Measurements from ENCODE around the gene DUSP22.

Gene DUSP22

DNA sequence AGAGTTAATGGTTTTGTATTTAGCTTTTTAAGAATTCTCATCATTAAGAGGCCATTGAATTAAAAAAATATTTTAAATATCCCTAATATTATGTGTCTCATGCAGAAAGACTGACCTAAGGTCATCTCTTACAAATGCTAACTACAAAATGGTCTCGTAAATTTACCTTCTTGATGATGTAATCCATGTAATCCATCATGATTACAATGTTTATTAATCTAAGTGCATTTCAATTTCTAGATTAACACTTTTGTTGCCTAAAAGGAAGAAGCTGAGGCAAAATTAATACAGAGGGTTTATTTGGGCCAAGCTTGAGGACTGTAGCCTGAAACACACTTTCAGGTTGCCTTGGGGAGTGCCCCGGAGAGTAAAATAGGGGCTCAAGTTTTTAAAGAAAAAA lies 18.4 kb downstream of the DUSP22 start:
- TF ChIP-seq ZFX (IDR thresholded peaks at IDR 0.05) = no peak
- TF ChIP-seq, protein P1, sequence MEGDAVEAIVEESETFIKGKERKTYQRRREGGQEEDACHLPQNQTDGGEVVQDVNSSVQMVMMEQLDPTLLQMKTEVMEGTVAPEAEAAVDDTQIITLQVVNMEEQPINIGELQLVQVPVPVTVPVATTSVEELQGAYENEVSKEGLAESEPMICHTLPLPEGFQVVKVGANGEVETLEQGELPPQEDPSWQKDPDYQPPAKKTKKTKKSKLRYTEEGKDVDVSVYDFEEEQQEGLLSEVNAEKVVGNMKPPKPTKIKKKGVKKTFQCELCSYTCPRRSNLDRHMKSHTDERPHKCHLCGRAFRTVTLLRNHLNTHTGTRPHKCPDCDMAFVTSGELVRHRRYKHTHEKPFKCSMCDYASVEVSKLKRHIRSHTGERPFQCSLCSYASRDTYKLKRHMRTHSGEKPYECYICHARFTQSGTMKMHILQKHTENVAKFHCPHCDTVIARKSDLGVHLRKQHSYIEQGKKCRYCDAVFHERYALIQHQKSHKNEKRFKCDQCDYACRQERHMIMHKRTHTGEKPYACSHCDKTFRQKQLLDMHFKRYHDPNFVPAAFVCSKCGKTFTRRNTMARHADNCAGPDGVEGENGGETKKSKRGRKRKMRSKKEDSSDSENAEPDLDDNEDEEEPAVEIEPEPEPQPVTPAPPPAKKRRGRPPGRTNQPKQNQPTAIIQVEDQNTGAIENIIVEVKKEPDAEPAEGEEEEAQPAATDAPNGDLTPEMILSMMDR (conservative IDR thresholded peaks at IDR 0.05) = no peak
- H3K27ac ChIP-seq = no peak overlapping the region

- TF ChIP-seq ZFX (IDR thresholded peaks at IDR 0.05) = no peak
- TF ChIP-seq, protein P1 (conservative IDR thresholded peaks at IDR 0.05) = no peak
- no peak overlapping the region for H3K27ac ChIP-seq
These were observed 19.5 kb downstream of the DUSP22 start for GRCh38 chr6:311679-312220.

GRCh38 chr6:313087-313486 lies 20.8 kb downstream of the DUSP22 start:
- no peak overlapping the region for H3K27ac ChIP-seq
- no peak for TF ChIP-seq ZFX (IDR thresholded peaks at IDR 0.05)
- TF ChIP-seq, protein P1 (conservative IDR thresholded peaks at IDR 0.05) = no peak

- no peak overlapping the region for H3K27ac ChIP-seq
- TF ChIP-seq, protein P1 (conservative IDR thresholded peaks at IDR 0.05) = no peak
- TF ChIP-seq ZFX (IDR thresholded peaks at IDR 0.05) = no peak
These were observed 21.6 kb downstream of the DUSP22 start for GRCh38 chr6:313917-314316.

DNA sequence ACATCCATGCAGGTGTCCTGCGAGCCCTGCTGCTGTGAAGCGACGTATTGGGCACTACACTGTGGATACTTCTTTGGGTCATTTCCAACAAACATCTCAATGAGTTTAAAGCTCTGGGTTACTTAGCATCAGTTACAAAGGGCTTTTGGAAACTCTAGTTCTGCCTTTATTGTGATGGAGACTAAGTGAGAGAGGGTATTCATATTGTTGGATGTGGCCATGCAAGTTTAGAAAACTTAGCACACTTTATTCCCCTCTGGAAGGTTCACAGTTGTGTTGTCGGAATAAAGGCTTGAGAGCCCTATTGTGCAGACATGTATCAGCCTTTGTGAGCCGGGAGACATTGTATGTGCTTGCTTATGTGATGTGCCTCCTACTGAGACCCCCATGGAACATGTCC lies 22.1 kb downstream of the DUSP22 start:
- no peak for TF ChIP-seq ZFX (IDR thresholded peaks at IDR 0.05)
- TF ChIP-seq, protein P1 (conservative IDR thresholded peaks at IDR 0.05) = no peak
- H3K27ac ChIP-seq = no peak overlapping the region

DNA sequence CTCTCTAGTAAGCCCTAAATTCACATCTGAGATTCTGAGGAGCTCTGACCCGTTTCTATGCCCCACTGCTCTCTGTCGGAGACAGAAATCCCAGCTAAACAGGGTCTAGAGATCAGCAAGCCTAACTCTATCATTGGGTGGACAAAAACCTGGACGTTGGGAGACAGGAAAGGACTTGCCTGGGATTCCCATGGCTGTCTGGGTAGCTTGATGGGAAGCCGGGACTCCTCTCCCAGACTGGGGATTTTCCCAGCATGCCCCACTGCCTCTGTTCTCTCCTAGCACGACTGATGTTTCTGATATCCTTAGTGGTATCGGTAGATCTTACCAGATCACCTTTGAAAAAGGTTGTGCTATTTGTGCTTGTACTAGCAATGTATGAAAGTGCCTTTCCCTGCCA lies 22.9 kb downstream of the DUSP22 start:
- H3K27ac ChIP-seq = no peak overlapping the region
- no peak for TF ChIP-seq ZFX (IDR thresholded peaks at IDR 0.05)
- TF ChIP-seq, protein P1 (conservative IDR thresholded peaks at IDR 0.05) = no peak

DNA sequence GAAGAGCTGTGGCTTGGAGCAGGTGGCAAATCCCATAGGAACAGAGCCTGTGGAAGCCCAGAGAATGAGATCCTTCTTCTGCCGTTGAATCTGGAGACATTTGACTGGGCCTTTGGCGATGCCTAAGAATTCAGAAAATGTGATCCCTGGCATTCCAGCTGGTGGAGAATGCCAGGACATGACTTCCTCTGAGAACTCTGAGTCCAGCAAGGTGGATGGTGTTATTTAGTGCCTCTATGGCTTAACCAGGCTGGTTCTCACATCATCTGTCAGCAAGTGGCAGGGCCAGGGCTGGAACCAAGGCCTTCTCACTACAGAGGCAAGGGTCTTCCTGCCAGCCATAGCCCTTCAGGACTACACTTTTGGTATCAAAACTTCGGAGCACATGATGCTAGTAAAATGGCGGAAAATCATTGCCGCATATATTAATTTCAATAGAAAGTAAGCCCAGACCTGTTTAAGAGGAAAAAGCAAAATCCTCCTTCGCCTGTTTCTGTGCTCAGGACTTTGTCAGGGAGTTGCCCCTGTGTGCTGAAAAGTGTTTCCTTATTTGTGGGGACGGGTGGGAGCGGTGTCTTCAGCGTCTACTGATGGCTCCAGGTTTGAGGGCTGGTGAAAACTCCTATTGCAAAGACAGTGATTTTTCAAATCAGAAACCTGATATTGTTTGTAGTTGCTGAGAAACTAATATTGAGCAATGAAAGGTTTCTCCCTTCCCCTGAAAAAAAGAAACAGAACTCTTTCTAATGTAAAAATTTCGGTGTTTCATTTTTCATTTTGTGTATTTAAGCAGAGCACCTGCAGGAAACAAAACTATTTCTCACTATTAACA lies 23.9 kb downstream of the DUSP22 start:
- TF ChIP-seq ZFX (IDR thresholded peaks at IDR 0.05) = no peak
- TF ChIP-seq, protein P1 (conservative IDR thresholded peaks at IDR 0.05) = no peak
- H3K27ac ChIP-seq = no peak overlapping the region
